CD8-positive, alpha-beta memory T cell (primary cell): ENCODE results near the gene CD3G. TPM values are rescaled to one million over a fixed set of nuclear protein-coding genes. Genes with fewer than 3 reads are reported as not detected.
A peak's percentile ranks its signal among the peaks of the same experiment; 100 is the strongest.

Source experiments
- CTCF ChIA-PET: fragments of 350-600 bp; sonication (Branson Sonifier 250); formaldehyde crosslinking; loops from one replicate; lab custom pipeline; 2021; ENCODE audit warnings: antibody characterized with exemption; lab: Charles Lee
- POLR2A ChIA-PET: fragments of 350-600 bp; sonication (Branson Sonifier 250); formaldehyde crosslinking; loops from one replicate; lab custom pipeline; 2021; ENCODE audit warnings: antibody characterized with exemption; lab: Charles Lee
- DNase-seq, 5 donors: peaks; one replicate each; pipeline versions ENCODE4 v3.0.0 to v3.0.0-alpha.2; 2020 to 2022; ENCODE audit warnings: mixed read lengths in 1 of 5
- H3K27ac ChIP-seq: one replicate; pipeline ENCODE4 v1.7.0; 2013; ENCODE audit warnings: low read depth, mild to moderate bottlenecking, low read length, moderate library complexity
- H3K27me3 ChIP-seq: 2 replicates; pipeline ENCODE4 v1.7.0; 2013; ENCODE audit warnings: low read length, mild to moderate bottlenecking; ENCODE audit not compliant: insufficient read depth, poor library complexity, severe bottlenecking
- H3K36me3 ChIP-seq: 2 replicates; pipeline ENCODE4 v1.7.0; 2013; ENCODE audit warnings: mild to moderate bottlenecking, low read length, moderate library complexity; ENCODE audit not compliant: insufficient read depth
- H3K4me1 ChIP-seq: 2 replicates; pipeline ENCODE4 v1.7.0; 2013; ENCODE audit warnings: mild to moderate bottlenecking, low read length, moderate library complexity; ENCODE audit not compliant: insufficient read depth
- H3K4me3 ChIP-seq: 2 replicates; pipeline ENCODE4 v1.7.0; 2013; ENCODE audit warnings: mild to moderate bottlenecking, low read length
- H3K9me3 ChIP-seq: 2 replicates; pipeline ENCODE4 v1.7.0; 2013; ENCODE audit warnings: mild to moderate bottlenecking, low read length
- H3K27ac Mint-ChIP-seq, 8 donors: one replicate each; pipeline ENCODE4 v1.8.0; 2020 to 2021; ENCODE audit warnings: mixed read lengths in 8 of 8, mild to moderate bottlenecking in 6 of 8, inconsistent platforms in 3 of 8, moderate library complexity in 3 of 8
- H3K27me3 Mint-ChIP-seq, 2 donors: one replicate each; pipeline ENCODE4 v1.8.0; 2020 to 2021; ENCODE audit warnings: mixed read lengths in 2 of 2, mild to moderate bottlenecking in 1 of 2, moderate library complexity in 1 of 2
- H3K36me3 Mint-ChIP-seq, 3 donors: one replicate each; pipeline ENCODE4 v1.8.0; 2020 to 2021; ENCODE audit warnings: mixed read lengths in 3 of 3, inconsistent platforms in 1 of 3, mild to moderate bottlenecking in 1 of 3
- H3K4me1 Mint-ChIP-seq, 3 donors: one replicate each; pipeline ENCODE4 v1.8.0; 2020 to 2021; ENCODE audit warnings: mixed read lengths in 3 of 3, inconsistent platforms in 1 of 3, mild to moderate bottlenecking in 1 of 3
- H3K4me3 Mint-ChIP-seq, 7 donors: one replicate each; pipeline ENCODE4 v1.8.0; 2020 to 2021; ENCODE audit warnings: mixed read lengths in 7 of 7, mild to moderate bottlenecking in 6 of 7, moderate library complexity in 4 of 7, inconsistent platforms in 2 of 7
- H3K9me3 Mint-ChIP-seq, 5 donors: one replicate each; pipeline ENCODE4 v1.8.0; 2020 to 2022; ENCODE audit warnings: mixed read lengths in 5 of 5, mild to moderate bottlenecking in 3 of 5, moderate library complexity in 2 of 5, inconsistent platforms in 1 of 5
- polyA plus RNA-seq: library from polyadenylated mRNA; unstranded; fragments of 300-500 nt; fragmentation: Illumina TruSeq; gene quantifications from one replicate; pipeline ENCODE4 v1.2.3, GENCODE V29; 2021
- total RNA-seq, 2 experiments: library from RNA; stranded (reverse); gene quantifications; one replicate each; pipeline ENCODE4 v1.2.3, GENCODE V29; 2021

The CD3G gene
- total RNA-seq: 100 to 1,000 TPM; 167 to 170 TPM
- 414 TPM for polyA plus RNA-seq

DNA sequence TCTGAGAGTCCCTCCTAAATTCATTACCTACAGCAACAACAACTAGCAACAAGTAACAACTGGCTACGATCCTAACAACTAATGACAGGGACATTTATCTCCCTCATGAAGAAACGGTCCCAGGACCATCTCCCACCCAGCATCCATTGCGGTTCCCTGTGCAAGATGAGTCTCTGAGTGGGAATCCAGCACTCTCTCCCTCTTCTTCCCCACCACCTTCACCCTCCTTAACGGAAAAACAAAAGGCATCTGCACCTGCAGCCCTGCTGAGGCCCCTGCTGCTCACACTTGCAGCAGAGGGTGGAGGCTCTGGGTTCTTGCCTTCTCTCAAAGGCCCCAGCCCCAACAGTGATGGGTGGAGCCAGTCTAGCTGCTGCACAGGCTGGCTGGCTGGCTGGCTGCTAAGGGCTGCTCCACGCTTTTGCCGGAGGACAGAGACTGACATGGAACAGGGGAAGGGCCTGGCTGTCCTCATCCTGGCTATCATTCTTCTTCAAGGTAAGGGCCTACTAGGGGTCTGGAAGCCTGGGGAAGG lies at the start of gene CD3G:
TSS of gene CD3G (plus strand) at position 364 of the 535 bp plus-strand sequence. CDS start at position 444, 80 bp downstream.
- H3K4me1 ChIP-seq: peaks cover 56% of the 10 kb centered on the region
- Mint-ChIP-seq H3K9me3 (no peaks in the 10 kb centered on the region), H3K27me3 (no peaks in the 10 kb centered on the region), H3K4me1 (peaks cover 68 to 77% (median 69%) of the 10 kb centered on the region in 3 donors), H3K36me3 (peaks cover 16 to 73% (median 33%) of the 10 kb centered on the region in 3 donors), H3K27ac (peak within 1 kb of the TSS; percentile 94 to 100 (median 99)), H3K4me3 (peak within 1 kb of the TSS; percentile 90 to 99 (median 94))
- ChIA-PET CTCF (interaction anchor here (1.5 to 6.6 kb wide), 5 partner anchors 8 to 145 kb away, joined by 3 to 39 read pairs (median 4); no protein-coding TSS in a partner anchor), POLR2A (interaction anchor here (0.5 to 3.9 kb wide), 5 partner anchors 15 to 862 kb away, joined by 3 to 27 read pairs (median 3); partner anchors contain the start of genes CBL, CD3E and UBE4A)
- H3K9me3 ChIP-seq: no peaks in the 10 kb centered on the region
- peak within 1 kb of the TSS; percentile 99 for H3K4me3 ChIP-seq
- no peaks in the 10 kb centered on the region for H3K27me3 ChIP-seq
- DNase-seq: peak; percentile 40 to 87 (median 63)
- H3K36me3 ChIP-seq: peaks cover 11% of the 10 kb centered on the region
- peak within 1 kb of the TSS; percentile 87 for H3K27ac ChIP-seq

DNA sequence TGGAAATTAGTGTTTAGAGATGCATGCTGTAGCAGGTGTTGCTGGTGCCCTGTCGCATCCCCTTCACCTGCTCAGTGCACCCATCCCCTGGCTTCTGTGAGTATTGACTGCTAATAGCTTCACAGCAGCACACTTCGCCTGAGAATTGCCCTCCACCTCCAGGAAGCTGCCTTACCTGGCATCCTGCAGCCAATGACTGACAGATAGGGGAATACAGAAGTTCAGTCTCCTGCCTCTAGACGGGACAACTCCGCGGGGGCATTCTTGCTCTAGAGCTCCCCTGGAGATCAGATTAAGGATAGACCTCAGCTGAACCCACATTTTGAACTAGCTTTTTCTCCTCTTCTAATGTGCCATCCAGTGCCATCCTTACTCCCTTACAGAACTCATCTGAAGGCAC lies 48.9 kb upstream of the CD3G start:
- ChIA-PET POLR2A (no interaction called here), CTCF (interaction anchor here (0.6 to 2.7 kb wide), 39 partner anchors 10 to 761 kb away, joined by 3 to 26 read pairs (median 4); partner anchors contain the start of genes CD3E, JAML, MPZL2 and MPZL3)
- Mint-ChIP-seq H3K4me3 (no peak overlapping the region), H3K36me3 (no peaks in the 10 kb centered on the region), H3K9me3 (no peaks in the 10 kb centered on the region), H3K27ac (peak overlapping the region in 1 of 8 donors; percentile 34), H3K27me3 (no peaks in the 10 kb centered on the region), H3K4me1 (peaks cover 14 to 20% (median 20%) of the 10 kb centered on the region in 3 donors)
- Histone ChIP-seq H3K4me1 (peaks cover 11% of the 10 kb centered on the region), H3K9me3 (no peaks in the 10 kb centered on the region), H3K27ac (no peak overlapping the region), H3K4me3 (no peak overlapping the region), H3K27me3 (no peaks in the 10 kb centered on the region), H3K36me3 (no peaks in the 10 kb centered on the region)
- no peak for DNase-seq

DNA sequence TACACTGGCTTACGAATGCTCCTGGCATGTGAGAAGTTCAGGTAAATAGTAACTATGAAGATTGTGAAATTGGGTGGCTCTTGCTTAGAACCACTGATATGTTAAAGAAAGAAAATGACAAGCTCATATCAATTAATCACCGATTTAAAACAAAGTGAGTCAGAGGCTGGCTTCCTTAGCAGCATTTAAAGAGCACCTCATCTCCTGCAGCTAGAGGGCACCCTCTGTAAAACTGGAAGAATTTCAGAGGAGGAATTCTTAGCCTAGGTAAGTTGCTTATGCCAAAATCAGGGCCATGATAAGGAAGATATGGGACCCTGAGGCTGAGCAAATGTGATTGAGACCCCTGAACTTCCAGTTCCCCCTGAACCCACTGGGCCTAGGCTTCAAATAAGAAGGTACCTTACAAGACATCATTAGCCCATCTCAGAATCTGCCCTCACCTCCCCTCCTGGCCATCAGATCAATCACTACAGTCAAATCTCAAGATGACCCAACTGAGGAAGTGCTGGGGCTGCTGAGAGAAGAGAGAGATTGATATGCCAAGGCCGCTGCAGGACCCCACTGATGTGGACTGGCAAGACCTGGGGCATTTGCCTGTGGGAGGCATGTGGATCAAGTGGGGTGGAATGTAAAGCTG lies 48.2 kb upstream of the CD3G start:
- peaks cover 12 to 20% (median 17%) of the 10 kb centered on the region in 3 donors for H3K4me1 Mint-ChIP-seq
- H3K36me3 Mint-ChIP-seq: no peaks in the 10 kb centered on the region
- ChIA-PET POLR2A (no interaction called here), CTCF (interaction anchor here (0.6 to 2.7 kb wide), 39 partner anchors 9 to 760 kb away, joined by 3 to 26 read pairs (median 4); partner anchors contain the start of genes CD3E, JAML, MPZL2 and MPZL3)
- H3K27ac Mint-ChIP-seq: peak overlapping the region; percentile 34 to 85 (median 74)
- no peaks in the 10 kb centered on the region for H3K9me3 ChIP-seq
- no peaks in the 10 kb centered on the region for H3K9me3 Mint-ChIP-seq
- no peaks in the 10 kb centered on the region for H3K27me3 ChIP-seq
- H3K27ac ChIP-seq: no peak overlapping the region
- H3K4me3 Mint-ChIP-seq: no peak overlapping the region
- peak in 3 of 5 donors; percentile 45 to 68 (median 53) for DNase-seq
- peaks cover 8% of the 10 kb centered on the region for H3K4me1 ChIP-seq
- no peaks in the 10 kb centered on the region for H3K36me3 ChIP-seq
- no peak overlapping the region for H3K4me3 ChIP-seq
- no peaks in the 10 kb centered on the region for H3K27me3 Mint-ChIP-seq

DNA sequence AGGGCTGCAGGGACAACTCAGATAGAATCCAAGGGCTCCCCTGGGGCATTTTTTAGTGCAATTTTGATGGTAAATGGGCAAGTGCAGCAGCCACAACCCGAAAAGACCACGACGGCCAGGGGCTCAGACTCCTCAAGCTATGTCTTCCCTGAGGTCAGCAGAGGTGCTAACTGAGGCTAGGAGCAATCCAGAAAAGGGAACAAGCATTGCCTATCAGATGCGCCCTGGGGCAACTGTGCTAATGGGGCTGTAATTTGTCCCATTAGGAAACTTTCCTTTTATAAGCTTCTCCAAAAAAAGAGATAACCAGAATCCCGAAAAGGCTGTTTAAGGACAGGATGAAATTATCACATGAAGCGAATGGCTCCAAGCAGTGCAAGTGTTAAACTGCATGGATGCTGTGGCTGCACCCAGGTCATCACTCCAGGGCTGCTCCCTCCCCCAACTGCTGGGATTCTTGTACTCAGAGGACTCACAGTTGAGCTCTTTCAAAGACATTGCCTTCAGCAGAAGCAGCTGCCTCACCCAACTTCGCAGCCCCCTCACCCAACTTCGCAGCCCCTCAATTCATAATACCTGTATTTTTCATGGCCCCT lies 42.4 kb upstream of the CD3G start:
- H3K36me3 Mint-ChIP-seq: peaks cover 8 to 17% (median 11%) of the 10 kb centered on the region in 3 donors
- Histone ChIP-seq H3K27me3 (no peaks in the 10 kb centered on the region), H3K36me3 (no peaks in the 10 kb centered on the region), H3K27ac (no peak overlapping the region), H3K9me3 (no peaks in the 10 kb centered on the region), H3K4me3 (no peak overlapping the region), H3K4me1 (peaks cover 30% of the 10 kb centered on the region)
- no peaks in the 10 kb centered on the region for H3K27me3 Mint-ChIP-seq
- peak overlapping the region in 5 of 8 donors; percentile 47 to 82 (median 57) for H3K27ac Mint-ChIP-seq
- no peak for DNase-seq
- peaks cover 38 to 52% (median 44%) of the 10 kb centered on the region in 3 donors for H3K4me1 Mint-ChIP-seq
- H3K4me3 Mint-ChIP-seq: no peak overlapping the region
- no peaks in the 10 kb centered on the region for H3K9me3 Mint-ChIP-seq
- CTCF ChIA-PET: interaction anchor here (0.6 to 2.3 kb wide), 6 partner anchors 12 to 138 kb away, joined by 3 to 7 read pairs (median 3); no protein-coding TSS in a partner anchor
- POLR2A ChIA-PET: interaction anchor here (0.9 kb wide), 1 partner anchor 50 kb away, joined by 4 read pairs; no protein-coding TSS in a partner anchor

DNA sequence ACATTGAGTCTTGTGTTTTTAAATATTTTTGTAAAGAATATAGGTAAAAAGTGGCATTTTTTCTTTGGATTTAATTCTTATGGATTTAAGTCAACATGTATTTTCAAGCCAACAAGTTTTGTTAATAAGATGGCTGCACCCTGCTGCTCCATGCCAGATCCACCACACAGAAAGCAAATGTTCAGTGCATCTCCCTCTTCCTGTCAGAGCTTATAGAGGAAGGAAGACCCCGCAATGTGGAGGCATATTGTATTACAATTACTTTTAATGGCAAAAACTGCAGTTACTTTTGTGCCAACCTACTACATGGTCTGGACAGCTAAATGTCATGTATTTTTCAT lies 39.9 kb upstream of the CD3G start:
- Mint-ChIP-seq H3K36me3 (peaks cover 11 to 42% (median 22%) of the 10 kb centered on the region in 3 donors), H3K4me1 (peaks cover 63 to 77% (median 69%) of the 10 kb centered on the region in 3 donors), H3K27me3 (no peaks in the 10 kb centered on the region), H3K9me3 (no peaks in the 10 kb centered on the region), H3K4me3 (peak overlapping the region; percentile 99 to 100 (median 100)), H3K27ac (peak overlapping the region; percentile 93 to 100 (median 99))
- Histone ChIP-seq H3K27ac (peak overlapping the region; percentile 72), H3K4me1 (peaks cover 54% of the 10 kb centered on the region), H3K9me3 (no peaks in the 10 kb centered on the region), H3K27me3 (no peaks in the 10 kb centered on the region), H3K36me3 (peaks cover 14% of the 10 kb centered on the region), H3K4me3 (peak overlapping the region; percentile 82)
- CTCF ChIA-PET: interaction anchor here (0.9 to 3.0 kb wide), 9 partner anchors 8 to 184 kb away, joined by 3 to 26 read pairs (median 4); no protein-coding TSS in a partner anchor
- POLR2A ChIA-PET: interaction anchor here (0.6 to 3.4 kb wide), 10 partner anchors 35 to 798 kb away, joined by 3 to 27 read pairs (median 5); partner anchors contain the start of genes CD3D, CD3G, DPAGT1 and UBE4A
- no peak for DNase-seq

DNA sequence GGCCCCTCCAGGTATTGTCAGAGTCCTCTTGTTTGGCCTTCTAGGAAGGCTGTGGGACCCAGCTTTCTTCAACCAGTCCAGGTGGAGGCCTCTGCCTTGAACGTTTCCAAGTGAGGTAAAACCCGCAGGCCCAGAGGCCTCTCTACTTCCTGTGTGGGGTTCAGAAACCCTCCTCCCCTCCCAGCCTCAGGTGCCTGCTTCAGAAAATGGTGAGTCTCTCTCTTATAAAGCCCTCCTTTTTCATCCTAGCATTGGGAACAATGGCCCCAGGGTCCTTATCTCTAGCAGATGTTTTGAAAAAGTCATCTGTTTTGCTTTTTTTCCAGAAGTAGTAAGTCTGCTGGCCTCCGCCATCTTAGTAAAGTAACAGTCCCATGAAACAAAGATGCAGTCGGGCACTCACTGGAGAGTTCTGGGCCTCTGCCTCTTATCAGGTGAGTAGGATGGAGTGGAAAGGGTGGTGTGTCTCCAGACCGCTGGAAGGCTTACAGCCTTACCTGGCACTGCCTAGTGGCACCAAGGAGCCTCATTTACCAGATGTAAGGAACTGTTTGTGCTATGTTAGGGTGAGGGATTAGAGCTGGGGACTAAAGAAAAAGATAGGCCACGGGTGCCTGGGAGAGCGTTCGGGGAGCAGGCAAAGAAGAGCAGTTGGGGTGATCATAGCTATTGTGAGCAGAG lies 39.4 kb upstream of the CD3G start, which contains the start of gene CD3E:
TSS of gene CD3E (plus strand) at position 163 of the 681 bp plus-strand sequence. CDS start at position 386, 223 bp downstream.
- H3K36me3 Mint-ChIP-seq: peaks cover 11 to 47% (median 22%) of the 10 kb centered on the region in 3 donors

DNA sequence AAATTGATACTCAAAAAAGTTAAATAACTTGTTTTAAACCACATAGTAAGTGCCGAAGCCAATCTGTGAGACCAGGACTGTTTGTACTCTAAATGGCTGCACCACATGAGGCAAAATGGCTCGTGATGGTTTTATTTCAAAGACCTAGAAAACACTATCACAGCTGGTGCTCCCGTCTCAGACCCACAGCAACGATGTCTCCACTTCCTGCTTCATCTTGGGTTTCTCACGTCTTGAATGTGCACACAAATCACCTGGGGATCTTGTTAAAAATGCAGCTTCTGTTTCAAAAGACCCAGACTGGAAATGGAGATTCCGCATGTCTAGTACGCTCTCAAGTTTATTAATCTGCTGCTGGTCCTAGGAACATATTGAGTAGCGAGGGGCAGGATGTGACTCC lies 38.4 kb upstream of the CD3G start:
- H3K27ac Mint-ChIP-seq: peak overlapping the region; percentile 85 to 100 (median 99)
- H3K4me1 Mint-ChIP-seq: peaks cover 72 to 89% (median 83%) of the 10 kb centered on the region in 3 donors
- H3K4me3 ChIP-seq: peak overlapping the region; percentile 82
- DNase-seq: peak in 4 of 5 donors; percentile 18 to 82 (median 74)
- H3K27ac ChIP-seq: peak overlapping the region; percentile 72
- H3K36me3 ChIP-seq: peaks cover 19% of the 10 kb centered on the region
- no peaks in the 10 kb centered on the region for H3K27me3 Mint-ChIP-seq
- no peaks in the 10 kb centered on the region for H3K27me3 ChIP-seq
- POLR2A ChIA-PET: interaction anchor here (0.7 to 3.4 kb wide), 6 partner anchors 33 to 107 kb away, joined by 3 to 27 read pairs (median 16); partner anchors contain the start of genes CD3D, CD3G and UBE4A
- peaks cover 11 to 56% (median 27%) of the 10 kb centered on the region in 3 donors for H3K36me3 Mint-ChIP-seq
- peaks cover 62% of the 10 kb centered on the region for H3K4me1 ChIP-seq
- no peaks in the 10 kb centered on the region for H3K9me3 ChIP-seq
- CTCF ChIA-PET: interaction anchor here (1.0 to 3.0 kb wide), 4 partner anchors 10 to 107 kb away, joined by 3 to 26 read pairs (median 6); partner anchors contain the start of genes MPZL3 and UBE4A
- H3K4me3 Mint-ChIP-seq: peak overlapping the region; percentile 99 to 100 (median 100)
- no peaks in the 10 kb centered on the region for H3K9me3 Mint-ChIP-seq

More for the DNA sequence above, 39.4 kb upstream of the CD3G start, which contains the start of gene CD3E:
- Histone ChIP-seq H3K27me3 (no peaks in the 10 kb centered on the region), H3K36me3 (peaks cover 14% of the 10 kb centered on the region), H3K27ac (peak within 1 kb of the TSS; percentile 72), H3K9me3 (no peaks in the 10 kb centered on the region), H3K4me3 (peak within 1 kb of the TSS; percentile 82), H3K4me1 (peaks cover 54% of the 10 kb centered on the region)
- Mint-ChIP-seq H3K4me1 (peaks cover 68 to 82% (median 74%) of the 10 kb centered on the region in 3 donors), H3K4me3 (peak within 1 kb of the TSS; percentile 99 to 100 (median 100)), H3K27ac (peak within 1 kb of the TSS; percentile 93 to 100 (median 99)), H3K27me3 (no peaks in the 10 kb centered on the region), H3K9me3 (no peaks in the 10 kb centered on the region)
- ChIA-PET CTCF (interaction anchor here (0.6 to 3.0 kb wide), 11 partner anchors 9 to 184 kb away, joined by 3 to 26 read pairs (median 4); partner anchors contain the start of gene MPZL3), POLR2A (interaction anchor here (0.6 to 3.4 kb wide), 8 partner anchors 34 to 797 kb away, joined by 3 to 27 read pairs (median 6); partner anchors contain the start of genes CD3D, CD3G, DPAGT1 and UBE4A)
- peak; percentile 40 to 85 (median 76) for DNase-seq
